GM18951 (cell line): ENCODE results near the gene LRRC74B.
"Not testable (repeated sequence)": the region's sequence is repeated elsewhere in the genome, so short reads cannot be mapped to it uniquely, and the experiment has no call there.

Source experiments
- POLR2A ChIP-seq: IDR thresholded peaks from 4 replicates; pipeline ENCODE4 v1.6.1; 2011; ENCODE audit warnings: mild to moderate bottlenecking; ENCODE audit not compliant: insufficient read length, insufficient read depth; ENCODE audit errors: extremely low read depth
- in situ Hi-C: fragments of 300-500 bp; cut with MboI; formaldehyde crosslinking; loops from one replicate; pipeline ENCODE4 v1.12.0; 2022; ENCODE audit warnings: low sequenced_read_pairs, mixed read lengths, inconsistent platforms; ENCODE audit not compliant: unreplicated experiment

LRRC74B gene

DNA sequence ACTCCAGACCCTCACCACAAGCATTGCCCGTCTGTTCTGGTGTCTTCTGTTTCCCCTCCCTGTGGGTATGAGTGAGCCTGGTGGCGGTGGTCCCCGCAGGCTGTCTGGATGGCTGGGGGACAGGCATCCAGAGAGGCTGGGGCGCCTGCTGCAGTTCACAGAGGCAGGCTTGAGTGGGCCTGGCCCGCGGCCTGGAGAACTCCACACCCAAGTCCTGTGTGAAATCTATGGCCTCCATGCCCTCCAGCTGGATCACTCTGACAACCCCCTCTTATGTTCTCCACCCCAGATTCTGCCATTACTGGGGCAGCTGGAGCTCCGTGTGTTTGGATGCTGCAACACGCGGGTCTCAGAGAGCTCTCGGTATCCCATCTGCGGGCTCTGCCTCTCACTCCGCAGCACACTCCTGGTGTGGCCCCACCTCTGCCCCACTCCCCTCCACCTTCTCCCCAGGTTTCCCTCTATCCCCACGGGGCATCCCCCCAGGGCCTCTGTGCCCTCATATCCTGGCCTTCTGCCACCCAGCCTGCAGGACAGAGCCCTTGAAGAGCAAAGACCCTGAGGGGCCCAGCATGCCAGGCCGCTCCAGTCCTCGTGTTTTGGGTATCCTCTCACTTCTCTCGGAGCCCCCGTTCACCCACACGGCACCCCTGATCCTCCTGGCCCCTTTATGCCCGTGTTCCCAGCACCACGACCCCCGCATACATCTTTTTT, 31.3 kb downstream of the LRRC74B start:
- TF ChIP-seq POLR2A = no peak
- in situ Hi-C loops = no loop called here

DNA sequence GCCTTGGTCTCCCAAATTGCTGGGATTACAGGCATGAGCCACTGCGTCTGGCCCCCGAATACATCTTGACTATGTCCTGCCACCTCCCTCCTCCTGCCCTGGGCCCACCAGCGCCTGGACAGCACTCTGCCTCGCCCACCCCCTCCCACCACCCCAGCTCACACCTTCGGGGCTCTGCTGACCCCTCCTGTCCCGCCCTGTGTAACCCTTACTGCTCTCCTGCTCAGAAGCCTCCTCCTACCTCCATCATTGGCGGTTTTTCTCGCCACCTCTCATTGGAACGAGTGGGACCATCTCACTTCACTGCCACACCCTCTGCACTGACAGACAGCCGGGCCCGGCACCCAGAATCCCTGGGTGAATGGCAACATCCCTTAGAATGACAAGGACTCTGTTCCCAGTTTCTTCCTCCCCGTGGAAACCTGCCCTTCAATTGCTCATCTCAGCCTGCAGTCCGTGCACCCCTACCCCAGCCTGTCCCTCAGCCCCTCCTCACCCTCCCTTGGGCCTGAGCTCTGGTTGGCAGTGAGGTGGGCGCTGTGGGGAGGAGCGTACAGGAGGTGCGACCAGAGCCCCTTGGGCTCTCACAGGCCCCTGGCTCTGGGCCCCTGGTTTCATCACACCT, 32.2 kb downstream of the LRRC74B start:
- no peak for TF ChIP-seq POLR2A
- in situ Hi-C loops = no loop called here

DNA sequence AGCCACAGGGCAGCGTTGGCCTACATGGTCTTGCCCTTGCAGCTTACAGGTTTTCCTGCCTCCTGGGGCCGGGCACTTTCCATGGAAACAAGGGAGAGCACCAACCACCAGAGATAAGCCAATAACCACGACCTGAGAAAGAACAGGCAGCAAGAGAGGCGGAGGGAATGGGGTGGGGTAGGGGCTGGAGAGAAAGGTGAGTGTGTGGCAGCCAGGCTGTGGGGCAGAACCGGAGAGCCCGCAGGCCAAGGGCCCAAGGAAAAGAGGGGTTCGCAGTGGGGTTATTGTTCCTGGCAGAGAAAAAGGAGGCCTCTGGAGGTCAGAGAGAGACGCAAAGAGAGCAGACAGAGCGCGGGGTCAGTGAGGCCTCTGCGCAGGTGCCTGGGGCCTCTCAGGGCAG, 33.2 kb downstream of the LRRC74B start:
- TF ChIP-seq POLR2A = no peak
- in situ Hi-C loops = no loop called here

DNA sequence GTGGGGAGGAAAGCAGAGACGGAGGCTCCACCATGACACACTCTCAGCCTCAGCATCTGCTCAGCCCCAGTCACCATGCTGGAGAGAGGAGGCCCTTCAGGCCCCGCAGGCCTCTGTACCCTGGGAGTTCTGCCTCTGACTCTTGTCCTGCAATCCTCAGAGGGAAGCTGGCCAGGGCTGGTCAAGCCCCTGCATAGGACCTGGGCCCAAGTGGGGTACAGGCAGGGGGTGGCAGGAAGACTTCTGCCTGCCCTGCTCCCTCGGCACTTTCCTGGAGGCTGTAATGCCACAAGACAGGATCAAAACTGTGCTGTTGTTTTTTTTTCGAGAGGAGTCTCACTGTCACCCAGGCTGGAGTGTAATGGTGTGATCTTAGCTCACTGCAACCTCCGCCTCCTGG, 33.7 kb downstream of the LRRC74B start:
- no peak for TF ChIP-seq POLR2A
- in situ Hi-C loops = no loop called here

DNA sequence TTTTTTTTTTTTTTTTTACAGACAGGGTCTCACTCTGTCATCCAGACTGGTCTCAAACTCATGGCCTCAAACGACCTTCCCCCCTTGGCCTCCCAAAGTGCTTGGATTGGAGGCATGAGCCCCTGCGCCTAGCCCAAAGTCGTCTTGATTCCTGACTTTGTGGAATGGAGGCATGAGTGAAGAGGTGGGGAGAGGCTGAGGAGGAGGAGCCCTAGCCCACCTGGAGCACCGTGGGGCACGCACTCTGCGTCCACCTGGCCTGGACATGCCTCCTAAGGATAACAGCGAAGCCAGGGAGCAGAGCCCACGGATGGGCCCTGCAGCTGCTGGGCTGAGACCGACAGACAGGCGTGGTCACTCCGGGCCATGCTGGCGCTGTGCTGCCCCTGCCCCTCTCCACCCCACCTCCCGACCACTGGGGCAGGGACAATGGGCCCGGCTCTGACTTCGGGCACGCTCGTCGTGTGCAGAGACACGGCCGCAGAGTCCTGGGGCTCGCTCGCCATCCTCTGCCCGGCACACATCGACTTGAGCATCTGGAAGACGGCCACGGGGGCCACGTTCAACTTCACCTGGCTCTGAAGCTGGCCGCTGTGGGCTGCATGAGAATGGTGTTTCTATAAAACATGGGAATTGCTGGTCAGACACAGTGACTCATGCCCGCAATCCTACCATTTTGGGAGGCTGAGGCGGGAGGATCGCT, 34.8 kb downstream of the LRRC74B start:
- in situ Hi-C loops = no loop called here
- no peak for TF ChIP-seq POLR2A

DNA sequence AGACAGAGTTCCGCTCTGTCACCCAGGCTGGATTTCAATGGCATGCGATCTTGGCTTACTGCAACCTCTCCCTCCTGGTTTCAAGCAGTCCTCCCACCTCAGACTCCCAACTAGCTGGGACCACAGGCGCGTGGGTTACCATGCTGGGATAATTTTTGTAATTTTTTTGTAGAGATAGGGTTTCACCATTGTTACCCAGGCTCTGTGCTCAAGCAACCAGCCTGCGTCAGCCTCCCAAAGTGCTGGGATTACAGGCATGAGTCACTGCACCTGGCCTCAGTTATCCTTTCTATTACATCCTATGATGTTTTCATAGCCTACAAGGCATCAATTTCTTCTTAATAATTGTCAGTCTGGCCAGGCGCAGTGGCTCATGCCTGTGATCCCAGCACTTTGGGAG, 36.5 kb downstream of the LRRC74B start:
- no peak for TF ChIP-seq POLR2A
- in situ Hi-C loops = no loop called here

DNA sequence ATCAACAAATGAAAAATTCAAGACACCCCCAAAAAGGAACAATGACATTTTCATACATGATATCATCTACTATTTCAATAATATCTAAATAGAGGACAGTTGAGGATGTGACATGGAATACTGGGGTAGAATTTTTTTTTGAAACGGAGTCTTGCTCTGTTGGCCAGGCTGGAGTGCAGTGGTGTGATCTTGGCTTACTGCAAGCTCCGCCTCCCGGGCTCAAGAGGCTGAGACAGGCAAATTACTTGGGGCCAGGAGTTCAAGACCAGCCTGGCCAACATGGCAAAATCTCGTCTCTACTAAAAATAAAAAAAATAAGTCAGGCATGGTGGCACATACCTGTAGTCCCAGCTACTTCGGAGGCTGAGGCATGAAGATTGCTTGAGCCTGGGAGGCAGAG, 41.4 kb downstream of the LRRC74B start:
- no peak for TF ChIP-seq POLR2A
- in situ Hi-C loops = no loop called here

DNA sequence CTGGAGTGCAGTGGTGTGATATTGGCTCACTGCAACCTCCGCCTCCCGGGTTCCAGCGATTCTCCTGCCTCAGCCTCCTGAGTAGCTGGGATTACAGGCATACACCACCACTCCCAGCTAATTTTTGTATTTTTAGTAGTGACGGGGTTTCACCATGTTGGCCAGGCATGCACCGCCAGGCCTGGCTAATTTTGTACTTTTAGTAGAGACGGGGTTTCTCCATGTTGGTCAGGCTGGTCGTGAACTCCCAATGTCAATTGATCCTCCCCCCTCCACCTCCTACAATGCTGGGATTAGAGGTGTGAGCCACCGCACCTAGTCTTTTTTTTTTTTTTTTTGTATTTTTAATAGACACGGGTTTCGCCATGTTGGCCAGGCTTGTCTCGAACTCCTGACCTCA, 42.2 kb downstream of the LRRC74B start:
- in situ Hi-C loops = not testable (repeated sequence)

DNA sequence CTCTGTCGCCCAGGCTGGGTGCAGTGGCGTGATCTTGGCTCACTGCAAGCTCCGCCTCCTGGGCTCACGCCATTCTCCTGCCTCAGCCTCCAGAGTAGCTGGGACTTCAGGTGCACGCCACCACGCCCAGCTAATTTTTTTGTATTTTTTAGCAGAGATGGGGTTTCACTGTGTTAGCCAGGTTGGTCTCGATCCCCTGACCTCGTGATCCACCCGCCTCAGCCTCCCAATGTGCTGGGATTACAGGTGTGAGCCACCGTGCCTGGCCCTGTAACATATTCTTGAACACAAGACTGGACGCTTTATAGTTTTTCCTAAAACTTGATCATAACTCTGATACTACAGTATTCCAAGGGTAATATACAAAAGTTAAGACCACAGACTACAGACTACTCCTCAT, 45.5 kb downstream of the LRRC74B start:
- in situ Hi-C loops = not testable (repeated sequence)

DNA sequence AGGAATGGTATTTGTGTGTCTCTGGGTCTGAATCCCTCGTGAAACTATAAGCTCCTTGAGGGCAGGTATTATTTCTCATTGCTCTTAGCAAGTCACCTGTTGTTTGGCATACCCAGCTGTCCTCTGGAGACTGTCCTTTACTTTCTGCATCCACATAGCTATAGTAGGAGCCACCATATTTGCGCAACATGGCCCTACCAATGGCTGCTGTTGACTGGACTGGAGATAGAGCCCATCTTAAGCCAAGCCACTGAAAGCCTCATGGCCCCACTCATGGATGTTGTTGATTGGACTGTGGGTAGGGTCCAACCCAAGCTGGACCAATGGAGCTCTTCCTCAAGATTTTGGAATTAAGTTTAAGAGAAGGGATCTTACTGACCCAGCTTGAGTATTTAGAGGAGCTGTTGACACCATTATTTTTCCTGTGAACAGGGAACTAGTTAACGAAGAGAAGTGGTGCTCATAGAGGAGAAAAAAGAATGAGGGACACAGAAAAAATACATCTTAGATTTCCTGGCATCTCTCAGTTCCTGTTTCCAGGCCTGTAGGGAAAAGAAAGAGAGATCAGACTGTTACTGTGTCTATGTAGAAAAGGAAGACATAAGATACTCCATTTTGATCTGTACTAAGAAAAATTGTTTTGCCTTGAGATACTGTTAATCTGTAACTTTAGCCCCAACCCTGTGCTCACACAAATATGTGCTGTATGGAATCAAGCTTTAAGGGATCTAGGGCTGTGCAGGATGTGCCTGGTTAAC, 47.2 kb downstream of the LRRC74B start:
- in situ Hi-C loops = no loop called here
- TF ChIP-seq POLR2A = no peak

DNA sequence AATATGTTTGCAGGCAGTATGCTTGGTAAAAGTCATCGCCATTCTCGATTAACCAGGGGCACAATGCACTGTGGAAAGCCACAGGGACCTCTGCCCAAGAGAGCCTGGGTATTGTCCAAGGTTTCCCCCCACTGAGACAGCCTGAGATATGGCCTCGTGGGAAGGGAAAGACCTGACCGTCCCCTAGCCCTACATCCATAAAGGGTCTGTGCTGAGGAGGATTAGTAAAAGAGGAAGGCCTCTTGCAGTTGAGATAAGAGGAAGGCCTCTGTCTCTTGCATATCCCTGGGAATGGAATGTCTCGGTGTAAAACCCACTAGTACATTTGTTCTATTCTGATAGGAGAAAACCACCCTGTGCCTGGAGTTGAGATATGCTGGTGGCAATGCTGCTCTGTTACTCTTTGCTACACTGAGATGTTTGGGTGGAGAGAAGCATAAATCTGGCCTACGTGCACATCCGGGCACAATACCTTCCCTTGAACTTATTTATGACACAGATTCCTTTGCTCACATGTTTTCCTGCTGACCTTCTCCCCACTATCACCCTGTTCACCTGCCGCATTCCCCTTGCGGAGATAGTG, 47.9 kb downstream of the LRRC74B start:
- in situ Hi-C loops = not testable (repeated sequence)

DNA sequence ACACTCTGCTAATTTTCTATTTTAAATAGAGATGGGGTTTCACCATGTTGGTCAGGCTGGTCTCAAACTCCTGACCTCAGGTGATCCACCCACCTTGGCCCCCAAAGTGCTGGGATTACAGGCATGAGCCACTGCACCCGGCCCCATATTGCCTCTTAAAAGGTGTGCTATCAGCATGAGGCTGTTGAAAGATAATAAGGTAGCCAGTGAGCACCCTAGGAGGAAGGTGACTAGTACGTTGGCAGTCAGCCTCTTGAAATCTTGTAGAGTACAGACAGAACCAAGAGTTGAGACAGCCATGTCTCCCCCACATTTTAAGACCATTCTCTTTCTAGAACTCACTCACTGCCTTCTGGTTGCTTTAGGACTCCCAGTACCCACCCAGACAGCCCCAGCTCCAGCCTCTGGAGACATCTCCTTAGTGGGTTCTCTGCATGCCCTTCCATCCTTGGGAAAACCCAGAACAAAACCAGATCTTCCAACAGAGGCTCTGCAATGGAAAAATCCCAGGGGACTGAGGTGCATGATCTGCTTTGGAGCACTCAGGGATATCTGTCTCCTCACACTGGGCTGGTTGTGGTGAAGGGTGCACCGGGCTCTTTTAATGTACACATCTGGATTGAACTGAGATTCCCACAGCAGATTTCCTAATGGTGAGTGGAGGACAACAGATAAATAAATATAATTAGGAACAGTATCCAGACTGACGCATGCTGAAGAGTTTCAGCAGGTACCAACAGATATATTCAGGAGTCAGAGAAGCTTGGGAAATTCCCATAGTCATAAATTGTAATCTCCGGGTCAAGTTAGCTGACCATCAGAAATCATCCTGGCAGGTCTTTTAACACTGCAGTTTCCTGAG, 49.4 kb downstream of the LRRC74B start:
- TF ChIP-seq POLR2A = no peak
- in situ Hi-C loops = no loop called here

DNA sequence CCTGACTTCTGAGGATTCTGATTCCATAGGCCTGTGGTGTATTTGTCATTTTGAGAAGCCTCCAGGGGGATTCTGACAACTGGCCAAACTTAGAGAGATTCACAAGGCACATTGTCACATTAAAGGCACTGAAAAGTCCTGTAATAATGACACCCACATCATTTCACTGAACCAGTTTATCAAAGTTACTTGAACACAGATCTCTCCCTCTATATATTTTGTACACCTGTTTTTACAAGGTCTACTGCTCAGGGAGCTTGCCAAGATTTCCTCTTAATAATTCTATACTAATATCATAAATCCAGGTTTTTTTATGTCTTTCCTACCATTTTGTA, 50.0 kb downstream of the LRRC74B start:
- in situ Hi-C loops = no loop called here
- no peak for TF ChIP-seq POLR2A

DNA sequence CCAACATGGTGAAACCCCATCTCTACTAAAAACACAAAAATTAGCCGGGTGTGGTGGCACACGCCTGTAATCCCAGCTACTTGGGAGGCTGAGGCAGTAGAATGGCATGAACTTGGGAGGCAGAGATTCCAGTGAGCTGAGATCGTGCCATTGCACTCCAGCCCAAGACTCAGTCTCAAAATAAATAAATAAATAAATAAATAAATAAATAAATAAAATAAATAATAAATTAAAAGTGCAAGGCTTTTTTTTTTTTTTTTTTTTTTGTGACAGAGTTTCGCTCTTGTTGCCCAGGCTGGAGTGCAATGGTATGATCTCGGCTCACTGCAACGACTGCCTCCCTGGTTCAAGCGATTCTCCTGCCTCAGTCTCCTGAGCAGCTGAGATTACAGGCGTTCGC, 51.1 kb downstream of the LRRC74B start:
- in situ Hi-C loops = not testable (repeated sequence)
